ENCODE measurements around the gene BPHL. TPM values are rescaled to one million over a fixed set of nuclear protein-coding genes. Genes with fewer than 3 reads are reported as not detected.

Gene BPHL
- polyA plus RNA-seq, 1 donor = 62.1 TPM

Other genes with a start within 250 kb of the BPHL start
- 13.2 TPM for gene SERPINB9, start 215.4 kb upstream of the BPHL start, polyA plus RNA-seq (ENCODE audit: insufficient read length)
- 89.2 TPM for gene SERPINB6, start 147.1 kb upstream of the BPHL start, polyA plus RNA-seq (ENCODE audit: insufficient read length)
- gene NQO2, start 118.8 kb upstream of the BPHL start, polyA plus RNA-seq (ENCODE audit: insufficient read length) = 67.3 TPM
- 31.3 TPM for gene RIPK1, start 50.2 kb upstream of the BPHL start, polyA plus RNA-seq (ENCODE audit: insufficient read length)
- 45.8 TPM for gene TUBB2A, start 38.8 kb downstream of the BPHL start, polyA plus RNA-seq (ENCODE audit: insufficient read length)
- gene TUBB2B, start 108.9 kb downstream of the BPHL start, polyA plus RNA-seq (ENCODE audit: insufficient read length) = 104 TPM
- 21.7 TPM for gene PSMG4, start 140.2 kb downstream of the BPHL start, polyA plus RNA-seq (ENCODE audit: insufficient read length)